ENCODE data around the gene KIZ.

The KIZ gene, protein sequence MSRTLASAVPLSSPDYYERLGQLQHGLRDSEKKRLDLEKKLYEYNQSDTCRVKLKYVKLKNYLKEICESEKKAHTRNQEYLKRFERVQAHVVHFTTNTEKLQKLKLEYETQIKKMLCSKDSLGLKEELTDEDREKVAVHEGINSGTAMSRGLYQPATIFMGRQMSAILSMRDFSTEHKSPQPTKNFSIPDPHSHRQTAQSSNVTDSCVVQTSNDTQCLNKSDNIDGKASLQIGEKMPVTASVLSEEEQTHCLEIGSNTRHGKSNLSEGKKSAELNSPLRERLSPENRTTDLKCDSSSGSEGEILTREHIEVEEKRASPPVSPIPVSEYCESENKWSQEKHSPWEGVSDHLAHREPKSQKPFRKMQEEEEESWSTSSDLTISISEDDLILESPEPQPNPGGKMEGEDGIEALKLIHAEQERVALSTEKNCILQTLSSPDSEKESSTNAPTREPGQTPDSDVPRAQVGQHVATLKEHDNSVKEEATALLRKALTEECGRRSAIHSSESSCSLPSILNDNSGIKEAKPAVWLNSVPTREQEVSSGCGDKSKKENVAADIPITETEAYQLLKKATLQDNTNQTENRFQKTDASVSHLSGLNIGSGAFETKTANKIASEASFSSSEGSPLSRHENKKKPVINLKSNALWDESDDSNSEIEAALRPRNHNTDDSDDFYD

DNA sequence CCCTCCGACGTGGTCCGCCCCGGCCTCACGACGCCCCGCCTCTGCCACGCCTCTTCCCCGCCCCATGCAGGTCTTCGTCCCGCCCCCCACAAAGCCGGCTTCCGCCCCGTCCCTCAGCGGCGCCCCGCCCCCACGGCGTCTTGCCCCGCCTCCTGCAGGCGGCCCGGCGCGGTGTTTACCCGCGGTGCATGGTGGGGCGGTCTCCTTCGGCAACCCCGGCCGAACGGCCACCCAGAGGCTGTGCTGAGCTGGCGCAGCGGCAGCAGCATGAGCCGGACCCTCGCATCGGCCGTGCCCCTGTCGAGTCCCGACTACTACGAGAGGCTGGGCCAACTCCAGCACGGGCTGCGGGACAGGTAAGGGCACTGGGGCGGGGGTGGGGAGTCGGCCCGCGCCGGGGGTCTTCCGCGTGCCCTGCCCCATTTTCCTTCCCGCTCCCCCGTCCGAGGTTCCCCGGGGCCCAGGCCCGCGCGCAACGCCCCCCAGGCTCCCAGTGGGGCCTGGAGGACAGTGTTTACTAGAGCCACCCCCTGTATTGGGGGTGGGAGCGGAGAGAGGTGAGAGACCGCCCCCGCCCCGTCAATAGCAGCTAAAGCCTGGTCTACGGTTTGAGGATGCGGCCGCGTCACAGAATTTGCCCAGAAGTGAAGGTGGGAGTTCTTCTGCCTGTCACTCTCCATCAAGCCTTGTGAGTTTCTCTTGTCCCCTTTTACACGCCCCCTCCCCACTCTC, at the start of gene KIZ:
Gene KIZ (plus strand): TSS at position 234 of the 732 bp plus-strand sequence. CDS start 34 bp downstream, at position 268.
- peak; percentile 89 for DNase-seq (ENCODE audit: low read depth)

DNA sequence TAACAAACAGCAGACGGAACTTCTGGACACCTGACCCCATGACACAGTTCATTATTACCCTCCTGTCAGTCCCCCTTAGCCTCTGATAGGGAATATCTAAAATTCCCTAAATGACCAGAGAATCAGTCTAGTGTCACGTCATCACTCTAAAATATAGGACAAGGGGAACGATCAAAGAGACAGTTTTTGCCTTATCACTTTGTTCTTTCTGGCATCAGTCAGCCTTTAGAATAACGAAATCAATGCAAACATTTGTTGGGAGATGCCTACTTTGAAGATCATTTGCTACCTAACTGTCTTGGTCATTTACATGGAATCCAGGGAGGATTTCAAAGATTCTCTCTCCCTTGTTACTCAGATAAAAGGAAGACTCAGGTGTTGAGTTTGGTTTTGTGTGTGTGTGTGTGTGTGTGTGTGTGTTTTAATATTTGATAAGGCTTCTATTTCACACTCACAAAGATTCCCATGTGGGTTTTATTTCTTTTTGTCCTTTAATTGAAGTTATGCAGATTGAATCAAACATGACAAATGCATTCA, 48.0 kb upstream of the KIZ start:
- no peak for DNase-seq (ENCODE audit: low read depth)

DNA sequence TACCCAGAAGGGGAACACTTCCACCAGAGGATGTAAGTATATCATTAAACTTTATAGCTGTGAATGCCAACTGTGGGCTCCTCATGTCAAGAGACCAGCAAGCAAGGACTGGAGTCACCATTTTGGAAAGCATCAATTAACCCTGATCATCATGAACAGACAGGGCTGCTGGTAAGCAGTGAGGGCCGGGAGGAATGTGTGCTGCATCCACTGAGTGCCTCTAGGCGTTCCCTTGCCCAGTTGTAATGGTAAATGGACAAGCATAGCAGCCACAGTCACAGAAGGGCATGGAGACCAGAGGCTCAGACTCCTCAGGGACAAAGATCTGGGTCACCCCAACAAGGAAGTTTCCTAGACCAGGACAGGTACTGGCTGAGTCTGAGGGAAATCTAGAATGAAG, 43.3 kb upstream of the KIZ start:
- no peak for DNase-seq (ENCODE audit: low read depth)

DNA sequence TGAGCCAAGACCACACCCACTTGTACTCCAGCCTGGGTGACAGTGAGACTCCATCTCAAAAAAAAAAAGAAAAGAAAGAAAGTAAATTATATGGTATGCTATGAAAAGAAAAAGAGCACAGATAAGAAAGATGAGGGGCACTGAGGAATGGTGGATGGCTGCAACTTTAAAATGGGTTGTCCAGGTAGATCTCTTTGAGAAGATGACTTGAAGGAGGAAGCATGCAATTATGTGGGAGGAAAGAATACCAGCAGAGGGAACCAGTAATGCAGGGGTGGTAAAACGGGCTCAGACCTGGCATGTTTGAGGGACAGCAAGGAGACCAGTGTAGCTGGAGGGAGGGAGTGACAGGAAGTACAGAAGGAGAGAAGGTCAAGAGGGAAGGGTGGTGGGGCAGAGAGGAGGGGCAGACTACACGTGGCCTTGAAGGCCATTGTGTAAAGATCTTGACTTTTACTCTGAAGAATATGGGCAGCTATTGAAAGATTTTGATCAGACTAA, 42.0 kb upstream of the KIZ start:
- no peak for DNase-seq (ENCODE audit: low read depth)

DNA sequence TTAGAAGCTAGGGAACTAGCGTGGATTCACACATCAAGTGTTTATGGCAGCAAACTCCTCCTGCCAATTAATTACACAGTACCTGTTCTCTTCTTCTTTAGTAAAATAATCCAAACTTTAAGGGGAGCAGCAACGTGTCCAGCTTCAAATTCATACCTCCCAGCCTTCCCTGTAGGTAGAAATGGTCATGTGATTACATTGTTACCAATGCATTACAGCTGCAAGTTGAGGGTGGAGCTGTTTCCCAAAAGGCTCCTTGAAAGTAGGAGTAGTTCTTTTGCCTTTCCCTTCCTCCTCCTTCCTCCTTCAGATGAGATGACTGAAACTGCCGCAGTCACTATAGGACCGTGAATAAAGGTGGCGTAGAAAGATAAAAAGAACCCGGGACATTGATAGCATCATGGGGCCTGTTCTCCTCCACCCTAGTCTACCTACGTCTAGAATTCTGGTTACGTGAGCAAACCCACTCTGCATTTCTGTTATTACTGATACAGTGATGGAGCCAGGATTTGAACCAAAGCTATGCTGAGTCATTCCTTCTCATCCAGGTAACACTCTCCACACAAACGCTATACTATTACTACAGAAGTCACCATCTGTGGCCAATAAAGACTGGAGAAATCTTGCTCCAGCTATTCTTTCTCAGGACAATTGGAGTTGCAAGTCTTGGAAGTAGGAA, 37.9 kb upstream of the KIZ start:
- no peak for DNase-seq (ENCODE audit: low read depth)

DNA sequence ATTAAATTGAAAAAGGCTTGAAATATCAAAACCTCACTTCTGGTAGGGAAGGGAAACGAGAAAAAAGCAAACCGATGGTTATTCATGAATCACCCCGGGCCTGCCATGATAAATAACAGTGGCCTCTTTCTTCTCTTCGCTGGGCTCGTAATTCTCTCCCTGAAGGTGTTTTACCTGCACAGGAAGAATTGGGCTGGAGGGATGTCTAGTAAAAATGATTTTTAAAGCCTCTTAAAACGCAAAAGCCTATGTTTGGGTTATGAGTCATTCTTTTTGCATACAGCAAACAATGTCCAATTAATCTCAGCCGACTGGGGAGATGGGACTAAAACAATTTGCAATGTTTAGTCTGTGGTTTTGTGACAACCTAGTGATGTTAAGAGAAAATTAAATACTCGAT, 36.5 kb upstream of the KIZ start:
- DNase-seq (ENCODE audit: low read depth), result no peak

DNA sequence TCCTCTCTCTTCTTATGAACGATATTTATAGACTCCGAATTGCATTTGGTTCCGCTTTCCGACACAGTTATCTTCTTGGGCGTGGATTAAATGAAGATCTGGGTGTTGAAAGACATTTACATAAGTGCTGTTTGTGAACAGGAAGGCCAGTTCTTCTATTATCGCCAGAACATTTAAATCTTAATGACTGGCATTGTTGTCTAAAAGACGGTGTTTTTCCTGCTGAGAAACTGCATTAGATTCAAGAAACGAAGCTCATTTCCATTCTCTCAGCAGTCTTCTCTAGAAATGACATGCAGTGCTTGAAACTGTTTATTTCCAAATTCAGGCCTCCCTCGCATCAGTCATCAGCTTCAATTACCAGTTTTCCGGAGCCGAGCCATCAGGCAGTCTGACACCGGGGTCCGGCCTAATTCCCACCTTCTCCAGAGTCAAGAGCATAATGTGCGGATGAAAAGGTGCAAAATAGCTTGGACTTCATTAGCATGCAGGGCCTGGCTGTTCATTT, 35.7 kb upstream of the KIZ start:
- no peak for DNase-seq (ENCODE audit: low read depth)

DNA sequence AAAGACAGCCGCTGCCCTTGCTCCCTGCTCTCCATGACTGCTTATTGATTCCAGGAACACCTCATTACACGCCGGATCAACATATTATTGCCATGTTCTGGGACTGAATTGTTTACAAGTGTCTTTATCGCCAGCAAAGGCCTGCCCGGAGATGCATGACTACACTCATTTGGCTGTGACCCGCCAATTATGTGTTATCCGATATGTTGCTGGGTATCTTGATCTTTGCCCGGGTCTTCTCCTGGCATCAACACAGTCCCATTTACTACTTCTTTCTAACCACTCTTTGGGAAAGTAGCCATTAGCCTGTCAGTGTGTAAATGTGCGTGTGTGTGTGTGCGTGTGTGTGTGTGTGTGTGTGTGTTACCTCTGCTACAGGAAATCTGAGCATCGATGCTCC, 35.2 kb upstream of the KIZ start:
- DNase-seq (ENCODE audit: low read depth), result no peak

DNA sequence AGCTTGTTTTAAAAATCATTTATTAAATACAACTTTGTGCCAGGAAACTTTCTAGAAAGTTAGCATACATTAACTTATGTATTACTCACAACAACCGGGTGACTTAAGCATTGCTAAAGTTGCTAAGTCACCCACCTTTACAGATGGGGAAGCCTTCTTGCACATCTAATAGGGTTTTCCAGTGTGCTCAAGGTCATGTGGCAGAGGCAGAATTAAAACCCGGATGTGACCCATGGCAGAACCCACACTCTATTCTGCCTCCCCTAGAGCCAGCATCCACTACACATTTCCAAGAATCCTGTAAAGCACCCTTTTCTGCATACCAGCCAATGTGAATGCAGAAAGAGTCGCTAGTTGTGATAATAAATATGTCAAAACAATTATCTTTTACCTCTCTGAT, 33.1 kb upstream of the KIZ start:
- DNase-seq (ENCODE audit: low read depth), result no peak

DNA sequence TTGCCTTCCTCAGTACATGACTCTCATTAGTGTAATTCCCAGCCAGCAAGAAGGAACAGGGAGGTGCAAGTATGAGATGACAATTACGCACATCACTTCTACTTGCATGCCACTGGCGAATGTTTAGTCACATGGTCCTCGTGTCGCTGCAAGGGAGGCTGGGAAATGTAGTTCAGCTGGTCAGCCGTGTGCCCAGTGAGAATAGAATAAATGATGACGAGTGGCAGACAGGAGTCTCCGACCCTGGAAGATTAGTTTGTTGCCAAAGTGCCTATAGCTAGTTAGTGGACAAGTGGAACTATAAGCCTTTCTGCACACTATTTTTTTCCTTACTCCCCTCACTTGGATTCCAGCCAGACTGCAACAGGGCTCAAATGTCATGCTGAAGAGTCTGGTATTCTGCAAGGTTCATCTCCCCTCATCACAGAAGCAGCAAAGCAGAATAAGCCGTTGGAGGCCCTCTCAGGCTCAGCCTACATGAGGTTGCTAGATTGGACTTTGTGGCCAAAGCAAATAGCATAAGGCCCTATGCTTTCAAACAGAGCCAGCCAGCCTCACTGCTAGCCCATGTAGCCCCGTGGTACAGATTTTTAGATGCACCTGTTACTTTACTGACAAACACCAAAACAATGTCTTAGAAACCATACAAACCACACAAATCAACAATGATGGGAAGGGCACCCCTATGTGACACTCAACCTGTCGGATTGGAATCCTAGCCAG, 29.4 kb upstream of the KIZ start:
- peak; percentile 41 for DNase-seq (ENCODE audit: low read depth)

DNA sequence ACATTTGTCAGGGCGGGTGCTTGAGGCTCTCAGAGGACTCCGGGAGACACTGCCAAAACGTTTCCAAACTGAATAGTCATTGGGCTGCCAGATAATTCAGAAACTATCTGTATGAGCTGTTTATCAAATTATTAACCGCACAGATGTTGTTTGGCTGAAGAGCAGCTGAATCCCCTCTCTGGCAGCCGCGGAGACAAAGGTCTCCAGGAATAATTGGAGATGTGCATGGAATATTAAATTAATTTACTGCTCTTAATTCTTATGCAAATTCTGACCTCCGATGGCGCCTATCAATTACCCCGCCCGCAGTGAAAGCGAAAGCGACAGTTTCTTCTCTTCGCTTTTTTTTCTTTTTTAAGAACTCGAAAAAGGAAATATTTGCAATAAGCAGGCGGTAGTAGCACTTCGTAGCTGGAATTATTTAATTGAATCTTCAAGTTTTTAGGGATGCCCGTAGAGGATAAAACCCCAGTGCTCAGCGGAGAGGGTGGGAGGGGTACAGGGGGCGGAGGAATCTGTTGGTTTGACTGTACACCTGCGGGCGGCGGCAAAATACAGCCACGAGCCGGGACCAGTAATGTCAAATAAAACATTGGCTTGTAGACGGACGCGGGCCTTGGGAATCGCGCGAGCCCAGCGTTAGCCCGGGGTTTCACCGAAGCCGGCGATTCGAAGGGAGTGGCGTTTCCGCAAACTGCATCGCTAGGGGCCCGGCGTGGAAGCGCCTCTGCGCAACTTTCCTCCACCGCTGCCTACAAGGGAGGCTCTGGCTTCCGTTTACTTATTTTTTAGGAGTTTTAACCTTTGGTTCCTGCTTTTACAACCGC, 25.9 kb upstream of the KIZ start:
- DNase-seq (ENCODE audit: low read depth), result peak; percentile 3

DNA sequence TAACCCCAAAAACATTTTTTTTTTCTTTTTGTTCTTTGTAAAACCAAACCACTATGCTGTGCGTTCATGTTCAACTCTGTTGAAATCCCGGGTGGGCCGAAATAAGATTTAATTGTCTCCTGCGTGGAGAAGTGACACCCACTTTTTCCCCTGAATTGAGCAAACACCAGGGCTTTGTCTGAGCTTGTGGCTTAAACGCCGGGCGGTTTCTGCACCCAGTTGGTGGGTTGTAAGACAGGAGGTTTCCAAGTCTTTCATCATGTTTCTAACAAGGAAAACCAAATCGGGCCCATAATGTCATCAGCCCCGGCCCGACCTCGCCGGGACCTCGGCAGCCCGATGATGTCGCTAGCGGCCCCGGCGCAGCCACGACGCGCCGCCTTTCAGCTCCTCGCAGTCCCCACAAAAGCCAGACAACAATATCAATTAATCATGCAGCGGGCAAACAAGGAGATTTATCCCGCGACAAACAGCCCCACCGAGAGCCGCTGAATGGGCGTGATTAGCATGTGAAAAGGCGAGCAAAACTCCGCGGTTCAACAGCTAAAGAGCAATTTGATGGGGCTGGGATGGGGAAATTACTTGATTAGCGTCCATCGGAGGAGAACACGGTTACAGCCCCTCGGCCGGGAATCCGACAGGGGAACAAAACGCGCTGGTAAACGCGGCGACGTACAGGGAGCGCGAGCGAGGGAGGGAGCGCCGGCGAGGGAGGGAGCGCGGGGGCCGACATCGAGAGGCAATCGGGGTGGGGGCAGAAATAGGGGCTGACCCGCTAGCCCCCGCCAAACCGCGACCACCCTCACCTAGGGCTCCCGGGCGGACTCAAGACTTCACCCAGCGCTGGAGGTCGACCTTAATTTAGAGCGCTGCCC, 25.1 kb upstream of the KIZ start:
- DNase-seq (ENCODE audit: low read depth), result no peak

DNA sequence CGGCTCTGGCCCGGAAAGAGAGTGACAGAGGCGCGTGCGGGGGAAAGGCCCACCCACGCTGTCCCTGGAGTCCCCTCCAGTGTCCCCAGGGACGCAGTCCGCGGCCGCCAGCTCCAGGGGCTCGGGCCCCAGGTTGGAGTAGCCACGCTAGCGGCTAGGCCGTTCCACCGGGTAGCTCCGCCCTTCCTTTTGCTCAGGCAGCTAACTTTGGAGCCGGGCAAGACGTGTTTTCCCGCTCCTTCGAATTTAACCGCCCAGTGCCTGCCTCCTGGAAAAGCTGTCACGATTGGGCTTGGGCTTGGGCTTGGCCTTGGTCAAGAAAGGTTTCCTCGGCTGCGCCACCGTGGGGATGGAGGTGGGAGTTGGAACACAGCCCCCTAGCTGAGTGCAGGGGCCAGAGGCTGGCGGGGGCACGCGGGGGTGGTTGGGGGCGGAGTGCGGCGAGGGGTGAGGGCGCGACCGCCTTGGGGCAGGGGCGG, 24.4 kb upstream of the KIZ start:
- DNase-seq (ENCODE audit: low read depth), result no peak

DNA sequence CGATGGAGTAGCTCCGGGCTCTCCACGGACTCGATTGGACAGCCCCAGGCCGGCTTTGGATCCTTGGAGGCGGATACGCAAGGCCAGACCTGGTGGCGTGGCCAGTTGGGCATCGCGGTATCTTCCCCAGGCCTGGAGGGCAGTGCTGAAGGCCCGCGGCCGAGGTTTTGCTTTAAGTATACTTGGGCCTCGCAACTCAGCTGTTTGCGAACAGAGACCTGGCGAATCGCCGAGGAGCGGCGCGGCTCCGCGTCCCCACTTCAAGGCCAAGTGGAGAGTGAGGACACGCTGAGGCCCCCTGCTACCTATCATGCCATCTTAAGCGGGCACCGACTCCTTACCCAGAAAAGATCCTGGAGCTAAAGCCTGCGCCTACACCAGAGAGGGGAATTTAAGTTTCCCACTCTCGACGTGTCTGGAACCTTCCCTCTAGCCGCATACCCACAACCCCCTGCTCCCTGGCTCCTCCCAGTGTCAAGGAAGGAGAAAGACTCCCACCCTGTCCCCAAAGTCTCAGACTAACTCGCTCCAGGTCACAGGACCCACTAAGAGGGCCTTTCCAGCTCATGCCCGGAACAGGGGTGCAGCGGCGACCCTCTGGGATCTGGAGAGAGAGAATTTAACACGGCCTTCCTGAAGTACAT, 23.8 kb upstream of the KIZ start:
- no peak for DNase-seq (ENCODE audit: low read depth)

DNA sequence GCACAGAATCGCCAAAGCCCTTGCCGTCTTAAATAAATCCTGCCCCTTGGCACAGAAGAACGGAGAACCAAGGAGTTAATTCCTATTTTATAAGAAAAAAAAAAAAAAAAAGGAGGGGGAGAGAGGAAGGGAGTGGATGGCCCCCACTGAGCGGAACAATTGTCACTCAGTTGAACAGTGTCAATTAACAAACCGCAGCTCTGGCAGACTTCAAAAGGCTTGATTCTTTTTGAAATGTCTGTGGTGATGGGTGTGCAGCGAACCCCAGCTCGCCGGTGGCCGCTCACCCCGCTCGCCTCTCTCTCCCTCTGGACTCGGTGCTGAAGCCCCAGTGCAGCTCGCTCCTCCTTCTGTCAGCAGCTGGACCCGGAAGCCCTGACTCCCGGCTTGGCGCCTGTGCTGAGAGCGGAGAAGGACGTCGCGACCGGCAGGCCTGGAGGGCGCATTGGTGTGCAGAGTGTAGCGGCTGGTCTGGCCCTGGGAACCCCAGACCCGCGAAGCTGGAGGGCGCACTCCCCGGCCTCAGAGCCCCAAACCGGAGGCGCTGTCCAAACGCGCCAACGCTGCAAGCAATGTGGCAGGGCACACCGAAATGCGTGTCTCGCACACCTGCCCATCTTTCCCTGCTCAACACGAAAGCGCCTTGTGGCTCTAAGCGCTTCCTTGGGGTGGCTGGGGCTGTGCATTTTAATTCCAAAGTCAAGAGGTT, 23.1 kb upstream of the KIZ start:
- no peak for DNase-seq (ENCODE audit: low read depth)

DNA sequence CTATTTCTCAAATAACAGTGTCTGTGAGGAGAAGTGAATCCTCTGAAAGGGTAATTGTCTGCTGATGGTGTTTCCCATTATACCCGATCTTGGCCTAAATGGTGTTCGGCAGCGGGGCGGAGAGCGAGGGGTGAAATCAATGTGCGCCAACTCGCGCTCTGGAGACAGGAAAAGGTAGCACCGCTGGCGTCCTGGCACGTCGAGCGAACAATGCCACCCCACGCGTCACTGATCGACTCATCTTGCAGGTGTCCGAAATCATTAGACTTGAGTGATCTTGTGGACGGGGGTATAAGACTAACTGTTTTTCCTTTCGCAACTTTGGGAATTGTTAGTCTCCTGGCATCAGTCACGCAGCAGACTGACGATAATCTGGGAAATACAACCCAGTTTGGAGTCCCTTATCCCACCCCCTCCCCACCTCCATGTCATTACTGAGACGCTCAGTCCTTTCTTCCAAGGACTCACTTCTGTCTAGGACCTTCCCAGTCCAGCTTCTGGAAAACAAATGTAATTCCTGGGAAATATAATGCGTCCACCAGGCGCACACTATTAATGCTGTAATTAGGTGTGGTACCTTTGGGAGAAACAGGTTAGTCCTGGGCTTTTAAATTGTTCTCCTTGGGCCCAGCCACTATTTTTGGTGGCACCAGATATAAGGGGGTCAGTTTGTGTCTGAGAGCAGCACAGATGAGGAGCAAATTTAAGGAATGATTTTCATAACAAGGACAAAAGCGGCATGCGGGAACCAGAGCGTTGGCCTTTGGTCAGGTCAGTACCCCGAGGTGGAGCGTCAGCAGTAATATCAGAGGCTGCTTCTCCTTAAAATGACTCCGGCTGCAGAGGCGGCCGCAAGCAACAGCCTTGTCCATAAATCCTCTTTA, 22.1 kb upstream of the KIZ start:
- DNase-seq (ENCODE audit: low read depth), result no peak

DNA sequence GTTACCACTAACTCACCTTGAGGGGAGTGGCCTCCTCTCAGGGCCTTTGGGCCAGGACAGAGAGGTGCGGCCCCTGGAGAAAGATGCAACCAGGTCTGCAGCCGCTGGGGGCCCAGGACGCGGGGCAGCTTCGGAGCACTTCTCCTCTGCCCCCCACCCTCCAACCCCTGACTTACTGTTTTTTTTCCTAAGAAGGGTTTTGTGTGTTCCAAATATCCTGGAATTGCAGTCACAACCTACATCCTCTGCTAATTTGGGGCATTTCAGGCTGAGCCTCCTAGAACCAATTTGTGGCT, 21.5 kb upstream of the KIZ start:
- DNase-seq (ENCODE audit: low read depth), result no peak
